ENCODE results near the gene BRIP1. TPM values are rescaled to one million over a fixed set of nuclear protein-coding genes. Genes with fewer than 3 reads are reported as not detected.
"Not testable (repeated sequence)": the region's sequence is repeated elsewhere in the genome, so short reads cannot be mapped to it uniquely, and the experiment has no call there.

Gene BRIP1
- total and polyA plus RNA-seq, 4 donors, result 0.21 to 4.3 (median 0.82) TPM

GRCh38 chr17:61863801-61864126 lies 436 bp upstream of the BRIP1 start:
- ATAC-seq (ENCODE audit: insufficient read depth, low FRiP score) (peak; percentile 36), DNase-seq (no peak)
- Histone ChIP-seq H3K9me3 (ENCODE audit: control insufficient read depth in 4 of 4, insufficient read depth in 3 of 4, low read length in 3 of 4) (no peaks in the 10 kb centered on the region), H3K4me3 (peak overlapping the region; percentile 48), H3K4me1 (ENCODE audit: control insufficient read depth in 5 of 5, insufficient read depth in 5 of 5, low read length in 5 of 5) (peaks cover 0 to 17% (median 0%) of the 10 kb centered on the region in 5 donors), H3K9ac (ENCODE audit: insufficient read depth in 1 of 2, low read length in 2 of 2) (peak overlapping the region; percentile 26 to 96), H3K36me3 (ENCODE audit: control insufficient read depth in 4 of 4, insufficient read depth in 4 of 4, low read length in 4 of 4) (peaks cover 0 to 23% (median 4%) of the 10 kb centered on the region in 4 donors), H3K27ac (ENCODE audit: low read depth in 1 of 2, low read length in 1 of 2) (peak overlapping the region; percentile 79 to 88), H3K27me3 (ENCODE audit: control insufficient read depth in 3 of 3, insufficient read depth in 3 of 3, low read length in 2 of 3) (no peaks in the 10 kb centered on the region)
- 2 to 4% methylated on average over 8 of the region's 8 CpGs for WGBS, 2 donors
- TF ChIP-seq CTCF (IDR thresholded peaks at IDR 0.05; ENCODE audit: control extremely low read depth, extremely low read depth), result no peak

GRCh38 chr17:61862105-61862574 lies 1.2 kb downstream of the BRIP1 start:
- H3K27me3 ChIP-seq (ENCODE audit: control insufficient read depth in 3 of 3, insufficient read depth in 3 of 3, low read length in 2 of 3), result no peaks in the 10 kb centered on the region
- no peak for TF ChIP-seq CTCF (IDR thresholded peaks at IDR 0.05; ENCODE audit: control extremely low read depth, extremely low read depth)
- no peak overlapping the region for H3K27ac ChIP-seq (ENCODE audit: low read depth in 1 of 2, low read length in 1 of 2)
- WGBS, 2 donors, result 36 to 47% methylated on average over 1 of the region's 1 CpG
- H3K9me3 ChIP-seq (ENCODE audit: control insufficient read depth in 4 of 4, insufficient read depth in 3 of 4, low read length in 3 of 4), result no peaks in the 10 kb centered on the region
- ATAC-seq (ENCODE audit: insufficient read depth, low FRiP score) (no peak), DNase-seq (peak in 2 of 3 donors; percentile 20 to 43)
- peak overlapping the region; percentile 89 to 99 for H3K9ac ChIP-seq (ENCODE audit: insufficient read depth in 1 of 2, low read length in 2 of 2)
- H3K4me1 ChIP-seq (ENCODE audit: control insufficient read depth in 5 of 5, insufficient read depth in 5 of 5, low read length in 5 of 5), result peaks cover 0 to 17% (median 0%) of the 10 kb centered on the region in 5 donors
- no peak overlapping the region for H3K4me3 ChIP-seq
- H3K36me3 ChIP-seq (ENCODE audit: control insufficient read depth in 4 of 4, insufficient read depth in 4 of 4, low read length in 4 of 4), result peaks cover 0 to 12% (median 2%) of the 10 kb centered on the region in 4 donors

GRCh38 chr17:61860397-61860796 lies 2.9 kb downstream of the BRIP1 start:
- DNase-seq; H3K9me3 ChIP-seq (ENCODE audit: control insufficient read depth in 4 of 4, insufficient read depth in 3 of 4, low read length in 3 of 4); H3K27ac ChIP-seq (ENCODE audit: low read depth in 1 of 2, low read length in 1 of 2); H3K4me3 ChIP-seq; H3K27me3 ChIP-seq (ENCODE audit: control insufficient read depth in 3 of 3, insufficient read depth in 3 of 3, low read length in 2 of 3); ATAC-seq (ENCODE audit: insufficient read depth, low FRiP score); H3K9ac ChIP-seq (ENCODE audit: insufficient read depth in 1 of 2, low read length in 2 of 2): not testable (repeated sequence)
- Histone ChIP-seq H3K36me3 (ENCODE audit: control insufficient read depth in 4 of 4, insufficient read depth in 4 of 4, low read length in 4 of 4) (peaks cover 0 to 11% (median under 1%) of the 10 kb centered on the region in 4 donors), H3K4me1 (ENCODE audit: control insufficient read depth in 5 of 5, insufficient read depth in 5 of 5, low read length in 5 of 5) (peaks cover 0 to 17% (median 0%) of the 10 kb centered on the region in 5 donors)
- 87 to 90% methylated on average over 10 of the region's 10 CpGs for WGBS, 2 donors

- WGBS, 2 donors, result 67 to 94% methylated on average over 1 of the region's 1 CpG
- Histone ChIP-seq H3K27me3 (ENCODE audit: control insufficient read depth in 3 of 3, insufficient read depth in 3 of 3, low read length in 2 of 3) (no peaks in the 10 kb centered on the region), H3K4me1 (ENCODE audit: control insufficient read depth in 5 of 5, insufficient read depth in 5 of 5, low read length in 5 of 5) (no peaks in the 10 kb centered on the region), H3K9me3 (ENCODE audit: control insufficient read depth in 4 of 4, insufficient read depth in 3 of 4, low read length in 3 of 4) (no peaks in the 10 kb centered on the region), H3K27ac (ENCODE audit: low read depth in 1 of 2, low read length in 1 of 2) (no peak overlapping the region), H3K36me3 (ENCODE audit: control insufficient read depth in 4 of 4, insufficient read depth in 4 of 4, low read length in 4 of 4) (peaks cover 0 to 15% (median 4%) of the 10 kb centered on the region in 4 donors), H3K9ac (ENCODE audit: insufficient read depth in 1 of 2, low read length in 2 of 2) (no peak overlapping the region), H3K4me3 (no peak overlapping the region)
- DNase-seq (no peak), ATAC-seq (ENCODE audit: insufficient read depth, low FRiP score) (no peak)
- no peak for TF ChIP-seq CTCF (IDR thresholded peaks at IDR 0.05; ENCODE audit: control extremely low read depth, extremely low read depth)
Observed at GRCh38 chr17:61856035-61856434, 7.3 kb downstream of the BRIP1 start.

Measured in lung (tissue), 12 donors.